Inflammatory macrophage treated with lipopolysaccharide for 1 hour (primary cell): Measurements from ENCODE around the gene ARL4D.

ENCODE experiments used
- DNase-seq, 2 donors: peaks; one replicate each; pipeline ENCODE4 v3.0.0-alpha.2; 2020 to 2022

Gene ARL4D

DNA sequence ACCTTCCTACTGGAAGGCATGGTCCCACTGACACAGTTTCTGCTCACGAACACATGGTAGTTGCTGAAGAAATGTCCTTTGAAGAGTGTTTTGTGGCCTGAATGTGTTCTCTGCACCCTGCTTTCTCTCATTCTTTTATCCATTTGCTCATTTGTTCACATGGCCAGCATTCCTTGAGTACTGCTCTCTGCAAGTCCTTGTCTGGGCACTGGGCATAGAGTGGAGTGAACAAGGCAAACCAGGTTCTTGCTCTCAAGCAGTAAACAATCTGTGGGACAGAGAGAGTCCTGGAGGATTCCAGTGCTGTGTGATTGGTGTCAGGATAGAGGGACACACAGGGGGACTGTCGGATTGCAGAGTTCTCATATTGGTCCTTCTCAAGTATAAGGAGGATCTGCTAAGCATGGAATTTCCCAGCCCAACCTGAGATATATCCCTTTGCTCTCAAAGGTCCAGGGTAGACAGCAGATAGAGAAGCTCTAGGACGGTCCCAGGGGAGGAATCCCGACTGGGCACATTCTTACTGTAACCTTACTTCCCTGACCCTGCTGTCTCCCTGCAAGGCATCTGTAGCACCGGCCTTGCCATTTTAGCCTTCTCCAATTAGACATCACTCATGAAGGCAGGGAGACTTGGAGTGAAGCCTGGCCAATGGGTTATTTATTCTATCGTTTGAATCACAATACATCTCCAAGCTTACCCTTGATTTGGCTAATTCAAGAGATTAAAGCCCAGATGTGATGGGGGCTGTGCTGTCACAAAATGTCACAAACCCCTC is 32.3 kb downstream of the ARL4D start:
- DNase-seq, result no peak

DNA sequence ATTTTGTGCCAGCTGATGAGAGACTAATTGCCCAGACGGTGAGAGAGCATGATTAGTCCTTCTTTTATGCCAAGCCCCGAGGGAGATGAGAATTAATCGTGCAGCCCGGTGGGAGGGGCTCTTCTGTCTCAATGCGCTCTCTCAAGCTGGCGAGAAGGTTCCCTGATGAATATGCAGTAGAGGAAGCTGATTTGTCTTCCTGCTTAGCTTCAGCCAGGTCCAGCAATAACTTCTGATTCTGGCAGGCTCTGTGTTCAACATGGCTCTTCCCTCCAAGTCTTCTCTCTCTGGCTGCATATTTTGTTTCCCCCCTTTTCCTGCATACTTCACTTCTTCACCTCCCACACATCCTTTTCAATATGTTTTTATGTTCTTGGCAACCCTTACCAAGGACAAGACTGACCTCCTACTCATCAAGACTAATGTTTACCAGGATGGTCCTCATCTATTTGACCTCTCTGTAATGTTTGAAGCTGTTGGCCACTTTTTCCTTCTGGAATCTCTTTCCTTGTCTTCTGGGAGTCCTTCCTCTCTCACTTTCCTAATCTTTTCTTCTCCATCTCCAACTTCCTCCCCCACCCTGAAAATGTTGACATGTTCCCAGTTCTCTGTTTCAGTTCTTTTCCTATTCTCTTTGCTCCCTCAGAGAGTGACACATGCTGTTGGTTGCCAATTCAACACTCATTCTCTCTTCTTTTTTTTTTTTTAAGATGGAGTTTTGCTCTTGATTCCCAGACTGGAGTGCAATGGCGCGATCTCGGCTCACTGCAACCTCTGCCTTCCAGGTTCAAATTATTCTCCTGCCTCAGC is 33.1 kb downstream of the ARL4D start:
- DNase-seq, result peak in 1 of 2 donors; percentile 19

DNA sequence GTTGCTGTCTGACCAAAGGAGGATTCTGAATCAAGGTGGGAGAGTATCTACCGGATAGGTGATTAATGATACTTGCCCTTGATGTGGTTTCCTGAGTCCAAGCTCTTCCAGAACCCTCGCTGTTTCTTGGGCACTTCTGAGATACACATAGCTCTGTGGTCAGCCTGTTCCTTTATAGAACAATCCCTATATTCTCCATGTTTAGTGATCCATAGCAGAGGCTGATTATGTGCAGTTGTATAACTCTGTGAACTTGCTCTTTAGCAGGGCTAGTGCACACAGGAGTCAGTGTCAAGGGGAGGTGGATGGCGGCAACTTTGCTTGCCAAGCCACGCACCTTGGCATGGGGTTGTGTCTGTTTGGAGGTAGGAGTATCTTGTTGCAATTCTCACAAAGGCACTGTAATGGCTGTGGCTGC is 36.1 kb downstream of the ARL4D start:
- no peak for DNase-seq

DNA sequence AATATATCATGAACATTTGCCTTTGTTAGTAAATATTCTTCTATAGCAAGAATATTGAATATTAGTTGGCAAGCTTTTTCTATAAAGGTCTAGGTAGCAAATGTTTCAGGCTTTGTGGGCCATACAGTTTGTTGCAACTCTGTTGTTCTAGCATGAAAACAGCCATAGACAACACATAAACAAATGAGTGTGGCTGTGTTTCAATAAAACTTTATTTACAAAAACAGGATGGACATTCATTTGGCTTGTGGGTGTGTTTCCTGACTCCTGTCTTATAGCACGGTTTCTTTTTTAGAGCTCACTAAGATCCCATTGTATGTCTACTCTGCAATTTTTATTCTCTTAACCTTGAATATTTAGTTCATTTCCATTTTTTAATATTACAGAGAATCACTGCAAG is 39.0 kb downstream of the ARL4D start:
- no peak for DNase-seq

DNA sequence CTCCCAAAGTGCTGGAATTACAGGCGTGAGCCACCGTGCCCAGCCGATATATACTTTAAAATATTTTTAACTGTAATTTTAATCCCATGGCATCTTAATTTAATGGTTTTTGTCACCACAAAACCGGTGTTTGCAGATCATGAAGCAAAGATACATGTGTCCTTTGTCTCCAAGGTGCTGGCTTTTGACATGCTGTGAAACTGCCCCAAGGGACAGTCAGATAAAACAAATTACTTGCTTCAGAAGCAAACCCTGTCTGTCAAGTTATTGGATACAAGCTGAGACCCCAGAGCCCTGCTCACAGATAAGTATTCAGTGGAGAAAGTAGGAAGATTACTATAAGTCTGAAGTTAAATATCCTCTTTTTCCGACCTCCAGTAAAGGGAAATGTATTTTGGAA is 39.8 kb downstream of the ARL4D start:
- DNase-seq, result no peak

DNA sequence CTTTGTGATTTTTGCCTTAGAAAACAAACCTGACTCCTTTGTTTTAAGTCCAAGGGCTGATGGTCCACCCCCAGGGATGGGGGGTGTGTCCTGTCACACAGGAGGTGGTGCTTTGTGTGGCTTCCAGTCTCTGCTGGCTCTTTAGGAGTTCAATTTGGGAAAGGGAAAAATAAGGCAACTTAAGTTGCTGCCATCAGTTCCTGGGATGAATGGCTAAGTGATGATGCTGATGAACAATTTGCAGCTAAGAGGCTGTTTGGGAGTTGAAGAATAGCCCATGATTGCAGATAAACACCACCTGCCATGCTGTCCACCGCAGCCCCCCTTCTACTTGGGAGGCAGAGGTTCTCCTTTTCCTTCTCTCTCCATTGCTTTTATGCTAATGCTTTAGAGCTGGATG is 40.2 kb downstream of the ARL4D start:
- DNase-seq, result no peak

DNA sequence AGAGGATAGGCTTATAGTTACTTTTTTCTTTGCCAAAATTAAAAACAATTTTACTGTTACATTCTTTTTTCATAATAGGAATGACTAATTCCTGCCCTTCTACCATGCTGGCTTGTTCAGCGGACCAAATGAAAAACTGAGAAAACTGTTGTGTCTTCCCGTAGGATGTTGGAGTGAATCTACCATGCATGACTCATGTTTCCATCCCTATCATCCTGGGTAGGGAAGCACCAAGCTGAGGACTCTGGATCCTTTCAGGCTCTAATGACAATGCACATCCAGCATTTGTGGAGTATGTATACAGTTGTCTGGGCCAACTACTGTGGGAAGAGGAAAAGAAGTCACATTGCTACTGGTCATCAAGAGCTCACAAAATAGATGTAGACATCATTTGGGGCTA is 43.9 kb downstream of the ARL4D start:
- no peak for DNase-seq

DNA sequence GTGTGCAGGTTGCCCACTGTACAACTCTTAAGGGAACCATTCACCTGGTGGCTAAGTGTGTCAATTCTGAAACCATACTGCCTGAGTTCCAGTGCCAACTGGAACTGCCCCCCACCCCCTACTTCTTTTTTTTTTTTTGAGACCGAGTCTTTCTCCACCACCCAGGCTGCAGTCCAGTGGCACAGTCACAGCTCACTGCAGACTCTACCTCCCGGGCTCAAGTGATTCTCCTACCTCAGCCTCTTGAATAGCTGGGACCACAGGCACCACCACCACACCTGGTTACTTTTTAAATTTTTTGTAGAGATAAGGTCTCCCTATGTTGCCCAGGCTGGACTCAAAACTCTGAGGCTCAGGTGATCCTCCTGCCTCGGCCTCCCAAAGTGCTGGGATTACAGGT is 44.6 kb downstream of the ARL4D start:
- no peak for DNase-seq

DNA sequence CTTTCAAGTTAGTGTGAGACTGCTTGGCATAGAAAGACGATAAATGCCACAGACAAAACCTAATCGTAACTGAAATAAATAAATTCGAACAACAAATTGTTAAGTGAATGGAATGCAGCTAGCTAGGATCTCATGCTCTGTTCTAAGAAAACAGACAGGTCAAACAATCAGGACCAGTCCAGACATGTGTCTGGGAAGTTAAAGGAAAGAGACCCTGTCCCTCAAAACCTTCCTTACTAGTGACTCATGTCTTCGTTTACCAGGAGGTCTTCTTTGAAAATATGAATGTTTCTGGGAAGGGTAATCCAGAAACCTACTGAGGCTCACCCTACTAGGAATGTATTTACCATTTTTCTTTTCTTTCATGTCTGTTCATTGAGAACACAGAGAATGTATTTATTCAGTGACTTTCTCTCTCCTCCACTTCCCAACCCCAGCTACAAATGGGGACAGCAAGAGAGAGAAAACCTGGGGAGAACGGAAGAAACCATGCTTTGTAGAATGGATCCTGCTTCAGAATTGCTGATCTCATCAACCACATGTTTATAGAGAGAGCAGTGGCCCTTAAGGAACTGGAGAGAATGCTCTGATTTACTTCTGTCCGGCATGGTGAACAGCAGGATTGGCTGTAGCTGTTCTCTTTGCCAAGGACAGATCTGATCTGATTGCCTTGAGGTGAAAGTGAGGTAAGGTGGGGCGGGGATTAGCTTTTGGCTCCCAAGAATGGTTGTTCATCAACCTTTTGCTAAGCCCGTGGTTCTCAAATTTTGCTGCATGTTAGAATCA is 45.6 kb downstream of the ARL4D start:
- no peak for DNase-seq

DNA sequence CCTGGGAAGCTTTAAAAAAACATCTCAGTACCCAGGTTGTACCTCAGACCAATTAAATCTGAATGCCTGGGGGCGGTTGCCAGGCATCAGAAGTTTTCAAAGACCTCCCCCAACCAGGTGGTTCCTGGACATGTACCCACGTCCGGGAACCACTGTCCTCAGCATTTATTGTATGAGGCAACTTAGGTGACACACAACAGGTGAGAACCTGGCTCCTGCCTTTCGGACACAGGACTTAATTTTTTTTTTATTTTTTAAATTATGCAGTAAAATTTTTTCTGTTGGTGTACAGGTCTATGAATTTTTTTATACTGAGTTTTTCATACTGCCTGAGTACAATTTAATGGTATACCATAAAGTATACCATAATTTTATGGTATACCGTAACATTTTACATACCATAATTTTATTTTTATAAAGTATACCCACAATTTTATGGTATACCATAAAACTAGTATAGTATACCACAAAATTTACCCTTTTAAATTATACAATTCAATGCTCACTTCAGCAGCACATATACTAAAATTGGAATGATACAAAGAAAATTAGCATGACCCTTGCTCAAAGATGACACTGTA is 46.3 kb downstream of the ARL4D start:
- no peak for DNase-seq

DNA sequence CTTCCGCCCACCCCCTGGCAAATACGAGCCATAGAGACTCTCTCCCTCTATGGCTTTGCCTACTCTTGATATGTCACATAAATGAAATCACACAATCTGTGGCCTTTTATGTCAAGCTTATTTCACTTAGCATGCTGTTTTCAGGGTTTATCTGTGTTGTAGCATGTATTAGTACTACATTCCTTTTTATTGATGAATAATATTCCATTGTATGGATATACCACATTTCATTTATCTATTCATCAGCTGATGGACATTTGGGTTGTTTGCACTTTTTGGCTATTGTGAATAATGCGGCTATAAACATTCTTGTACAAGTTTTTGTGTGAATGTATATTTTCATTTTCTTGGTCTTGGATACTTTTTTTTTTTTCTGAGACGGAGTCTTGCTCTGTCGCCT is 48.0 kb downstream of the ARL4D start:
- DNase-seq, result no peak

DNA sequence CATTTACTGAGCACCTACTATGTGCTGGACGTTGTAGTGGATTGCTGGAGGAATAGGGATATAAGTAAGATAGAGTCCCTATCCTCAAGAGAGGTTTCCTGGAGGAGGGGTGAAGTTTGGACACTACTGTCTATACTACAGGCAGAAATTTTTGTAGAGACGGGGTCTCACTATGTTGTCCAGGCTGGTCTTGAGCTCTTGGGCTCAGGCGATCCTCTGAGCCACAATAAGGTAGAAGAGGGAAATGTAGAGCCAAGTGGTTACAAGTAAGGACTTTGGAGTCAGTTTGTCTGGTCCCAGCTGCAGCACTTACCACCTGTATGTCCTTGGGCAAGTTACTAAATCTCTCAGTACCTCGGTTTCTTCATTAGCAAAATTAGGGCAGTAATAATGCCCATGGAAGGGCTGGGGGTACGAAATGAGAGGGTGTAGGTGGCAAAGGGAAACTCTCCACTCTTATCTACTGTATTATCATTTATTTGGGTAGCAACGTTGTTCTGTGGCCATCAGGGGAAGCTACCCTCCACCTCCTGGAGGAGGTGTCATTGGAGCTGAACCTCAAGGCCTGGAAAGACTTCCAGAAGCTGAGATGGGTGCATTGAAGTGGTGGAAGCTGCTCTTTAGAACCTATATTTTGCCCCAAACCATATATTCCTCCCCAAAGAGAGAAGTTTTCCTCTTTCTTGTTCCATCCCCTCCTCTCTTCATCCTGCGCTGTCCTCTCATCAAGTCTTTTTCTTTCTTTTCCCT is 50.1 kb downstream of the ARL4D start:
- no peak for DNase-seq

DNA sequence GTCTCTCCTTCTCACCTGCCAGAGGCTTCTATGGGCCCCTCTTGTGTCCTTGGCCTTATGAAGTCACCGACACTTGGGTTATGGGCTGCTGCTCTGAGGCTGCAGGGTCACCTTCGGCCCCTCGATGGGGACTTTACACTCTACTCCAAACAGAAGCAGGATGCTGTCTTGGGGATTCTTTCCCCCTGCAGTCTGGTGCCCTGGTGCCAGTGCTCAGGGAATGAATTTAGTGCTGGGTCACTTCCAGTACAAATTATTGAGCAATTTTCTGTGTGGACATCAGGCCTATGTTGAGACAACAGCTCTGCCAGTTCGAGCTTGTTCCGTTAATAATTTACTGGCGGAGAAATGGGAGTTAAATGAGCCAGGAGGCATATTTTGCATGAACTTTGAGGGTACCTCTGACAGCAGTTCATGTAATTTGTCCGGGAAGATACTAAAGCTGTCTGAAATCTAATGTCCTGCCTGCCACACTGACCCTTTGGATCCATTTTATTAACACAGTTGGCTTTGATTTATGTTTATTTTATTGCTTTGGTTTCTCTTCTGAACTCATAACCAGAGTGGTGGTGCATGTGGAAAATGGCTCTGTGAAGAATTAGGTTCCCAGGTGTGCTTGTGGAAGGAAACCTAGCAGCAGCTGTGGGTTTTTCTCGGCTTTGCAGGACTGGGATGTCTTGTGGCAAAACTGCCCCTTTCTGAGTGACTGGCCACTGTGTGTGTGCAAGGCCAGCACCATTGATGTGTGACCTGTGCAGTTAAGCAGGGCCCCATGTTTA is 50.9 kb downstream of the ARL4D start:
- DNase-seq, result no peak
